LNCaP clone FGC (cell line): Measurements from ENCODE around the gene OR6F1.
A peak's percentile ranks its signal among the peaks of the same experiment; 100 is the strongest.

Experiments used
- DNase-seq: peaks from one replicate; pipeline ENCODE4 v3.0.0-alpha.2; 2011; ENCODE audit warnings: low read depth
- H3K4me3 ChIP-seq: 2 replicates; pipeline ENCODE4 v1.5.1; 2011; ENCODE audit warnings: mild to moderate bottlenecking, low read depth, low read length, control low read depth
- TF ChIP-seq, protein P1 (sequence below): IDR thresholded peaks from 2 replicates; pipeline ENCODE4 v1.5.1; 2012; ENCODE audit warnings: mild to moderate bottlenecking; ENCODE audit not compliant: control insufficient read depth, insufficient read depth; ENCODE audit errors: extremely low read depth

The OR6F1 gene

DNA sequence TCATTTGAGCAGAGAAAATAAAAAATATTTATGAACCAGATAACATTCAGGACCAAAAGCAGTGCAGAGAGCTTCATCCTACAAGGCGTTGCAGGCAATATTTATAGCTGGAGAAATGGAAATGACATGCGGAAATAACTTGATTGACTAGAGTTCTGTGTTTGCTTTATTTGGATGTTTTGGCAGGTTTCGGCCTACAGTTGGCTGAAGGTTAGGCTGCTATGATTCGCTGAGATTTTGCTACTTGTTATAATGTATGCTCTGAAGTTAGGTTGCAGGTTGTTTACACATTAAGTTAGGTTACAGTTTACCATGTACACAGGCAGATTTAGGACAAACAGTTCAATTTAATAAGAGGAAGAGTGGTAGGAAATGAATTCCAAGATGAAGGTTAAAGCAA is 36.3 kb downstream of the OR6F1 start:
- TF ChIP-seq, protein P1, sequence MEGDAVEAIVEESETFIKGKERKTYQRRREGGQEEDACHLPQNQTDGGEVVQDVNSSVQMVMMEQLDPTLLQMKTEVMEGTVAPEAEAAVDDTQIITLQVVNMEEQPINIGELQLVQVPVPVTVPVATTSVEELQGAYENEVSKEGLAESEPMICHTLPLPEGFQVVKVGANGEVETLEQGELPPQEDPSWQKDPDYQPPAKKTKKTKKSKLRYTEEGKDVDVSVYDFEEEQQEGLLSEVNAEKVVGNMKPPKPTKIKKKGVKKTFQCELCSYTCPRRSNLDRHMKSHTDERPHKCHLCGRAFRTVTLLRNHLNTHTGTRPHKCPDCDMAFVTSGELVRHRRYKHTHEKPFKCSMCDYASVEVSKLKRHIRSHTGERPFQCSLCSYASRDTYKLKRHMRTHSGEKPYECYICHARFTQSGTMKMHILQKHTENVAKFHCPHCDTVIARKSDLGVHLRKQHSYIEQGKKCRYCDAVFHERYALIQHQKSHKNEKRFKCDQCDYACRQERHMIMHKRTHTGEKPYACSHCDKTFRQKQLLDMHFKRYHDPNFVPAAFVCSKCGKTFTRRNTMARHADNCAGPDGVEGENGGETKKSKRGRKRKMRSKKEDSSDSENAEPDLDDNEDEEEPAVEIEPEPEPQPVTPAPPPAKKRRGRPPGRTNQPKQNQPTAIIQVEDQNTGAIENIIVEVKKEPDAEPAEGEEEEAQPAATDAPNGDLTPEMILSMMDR, result no peak

DNA sequence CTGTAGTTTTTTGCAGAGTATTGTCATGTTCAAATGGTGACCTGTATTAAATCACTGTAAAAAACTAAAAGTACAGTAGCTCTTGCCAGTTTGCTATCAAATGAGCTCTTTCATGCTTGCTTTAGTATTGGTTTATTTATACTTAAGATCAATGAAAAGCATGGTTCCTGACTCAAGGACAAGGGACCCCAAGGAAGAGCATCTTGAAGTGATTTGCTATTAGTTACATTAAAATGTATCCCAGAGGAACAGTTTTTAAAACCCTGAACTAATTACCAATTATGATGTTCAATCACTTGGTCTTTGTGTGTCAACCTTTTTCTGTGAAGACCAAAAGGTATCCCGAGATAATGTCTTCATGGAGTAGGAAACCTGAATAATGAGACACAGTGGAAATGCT is 36.8 kb downstream of the OR6F1 start, which contains the start of gene OR13G1:
TSS of gene OR13G1 (minus strand) at position 101 of the 400 bp plus-strand sequence. CDS start 6,698 bp downstream, outside the sequence.
- DNase-seq, result no peak
- peak within 1 kb of the TSS; percentile 10; the same call in 1 of the 2 replicates for H3K4me3 ChIP-seq
- TF ChIP-seq, protein P1, result no peak

More for the DNA sequence above, 36.3 kb downstream of the OR6F1 start:
- peak overlapping the region; percentile 10; the same call in 1 of the 2 replicates for H3K4me3 ChIP-seq
- peak; percentile 96 for DNase-seq

DNA sequence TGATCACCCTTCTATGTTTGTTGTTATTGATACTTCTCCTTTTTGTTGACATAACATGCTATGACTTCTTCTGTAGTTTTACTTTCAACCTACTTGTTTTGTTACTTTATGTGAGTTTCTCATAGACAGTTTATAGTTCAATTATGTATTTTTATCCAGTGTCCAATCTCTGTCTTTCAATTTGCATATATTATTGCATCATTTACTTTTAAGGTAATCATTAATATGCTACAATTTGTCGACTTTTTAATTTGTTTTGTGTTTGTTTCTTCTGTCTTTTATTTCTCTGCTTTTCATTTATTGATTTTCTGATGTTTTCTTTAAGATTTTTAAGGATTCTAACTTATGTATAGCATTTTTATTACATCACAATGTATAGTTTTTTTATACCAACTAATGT is 47.2 kb downstream of the OR6F1 start:
- no peak for DNase-seq
- TF ChIP-seq, protein P1, result no peak

More for the DNA sequence above, 47.2 kb downstream of the OR6F1 start:
- no peak overlapping the region for H3K4me3 ChIP-seq
